Myometrial cell (primary cell): Measurements from ENCODE around the gene RRAGB. TPM values are rescaled to one million over a fixed set of nuclear protein-coding genes. Genes with fewer than 3 reads are reported as not detected.

ENCODE experiments used
- total RNA-seq: library from RNA; depleted of rRNA; stranded (reverse); fragments of >200 nt; gene quantifications from 2 replicates; pipeline ENCODE4 v1.2.3, GENCODE V29; 2015

The RRAGB gene, protein sequence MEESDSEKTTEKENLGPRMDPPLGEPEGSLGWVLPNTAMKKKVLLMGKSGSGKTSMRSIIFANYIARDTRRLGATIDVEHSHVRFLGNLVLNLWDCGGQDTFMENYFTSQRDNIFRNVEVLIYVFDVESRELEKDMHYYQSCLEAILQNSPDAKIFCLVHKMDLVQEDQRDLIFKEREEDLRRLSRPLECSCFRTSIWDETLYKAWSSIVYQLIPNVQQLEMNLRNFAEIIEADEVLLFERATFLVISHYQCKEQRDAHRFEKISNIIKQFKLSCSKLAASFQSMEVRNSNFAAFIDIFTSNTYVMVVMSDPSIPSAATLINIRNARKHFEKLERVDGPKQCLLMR
- total RNA-seq = 8.6 and 11.3 TPM in 2 replicates

GRCh38 chrX:55717521-55718497 lies at the start of gene RRAGB:
Gene RRAGB (plus strand): TSS chrX:55717749. CDS start chrX:55718328, 579 bp downstream.

Other genes with a start within 250 kb of the RRAGB start
- 0.58 and 1.2 TPM in 2 replicates for gene USP51, start 227.9 kb upstream of the RRAGB start, total RNA-seq
- not detected in 2 replicates for gene FOXR2, start 94.3 kb upstream of the RRAGB start, total RNA-seq